Dermis blood vessel endothelial cell (primary cell): Measurements from ENCODE around the gene SATB2. TPM values are rescaled to one million over a fixed set of nuclear protein-coding genes. Genes with fewer than 3 reads are reported as not detected.

Source experiments
- DNase-seq: peaks from one replicate; pipeline ENCODE4 v3.0.0; 2010
- total RNA-seq: library from RNA; depleted of rRNA; stranded (reverse); fragments of >200 nt; gene quantifications from 2 replicates; pipeline ENCODE4 v1.2.3, GENCODE V29; 2014

SATB2 gene
- total RNA-seq, 1 donor from 2014 or later, result 0.85 TPM

DNA sequence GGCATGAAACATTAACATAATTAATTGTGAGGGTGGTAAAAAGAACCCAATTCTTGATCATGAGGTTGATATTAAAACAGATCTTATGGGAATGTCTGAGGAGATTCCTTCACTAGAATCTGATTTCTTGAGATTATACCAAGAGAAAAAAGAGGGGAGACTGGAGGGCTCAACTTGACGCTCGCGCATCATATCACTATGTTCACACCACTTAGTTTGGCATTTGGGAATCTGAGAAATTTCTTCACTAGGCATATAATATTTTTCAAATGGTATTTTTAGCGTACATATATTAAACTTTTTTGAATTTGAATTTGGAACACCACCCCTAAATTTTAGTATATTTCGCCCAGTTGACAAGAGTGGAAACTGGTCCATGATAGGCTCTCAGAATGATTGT is 140.1 kb downstream of the SATB2 start:
- DNase-seq, result no peak

DNA sequence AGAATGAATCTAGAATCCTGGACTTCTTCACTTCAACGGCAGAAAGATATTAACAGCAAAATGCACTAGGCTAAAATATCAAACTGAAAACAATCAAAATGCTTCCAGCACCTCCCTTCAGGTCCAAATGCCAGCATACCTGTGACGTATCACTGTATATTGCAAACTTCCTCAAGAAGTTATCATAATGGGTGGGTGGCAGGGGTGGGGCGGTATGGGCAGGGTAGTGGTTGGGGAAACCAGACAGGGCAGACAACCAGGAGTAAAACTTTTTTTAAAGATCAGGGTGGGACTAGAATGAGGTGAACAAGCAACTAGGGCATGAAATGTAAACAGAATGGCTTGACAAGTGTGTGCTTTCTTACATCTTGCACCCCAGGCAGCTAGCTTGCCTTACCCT is 140.9 kb downstream of the SATB2 start:
- no peak for DNase-seq

DNA sequence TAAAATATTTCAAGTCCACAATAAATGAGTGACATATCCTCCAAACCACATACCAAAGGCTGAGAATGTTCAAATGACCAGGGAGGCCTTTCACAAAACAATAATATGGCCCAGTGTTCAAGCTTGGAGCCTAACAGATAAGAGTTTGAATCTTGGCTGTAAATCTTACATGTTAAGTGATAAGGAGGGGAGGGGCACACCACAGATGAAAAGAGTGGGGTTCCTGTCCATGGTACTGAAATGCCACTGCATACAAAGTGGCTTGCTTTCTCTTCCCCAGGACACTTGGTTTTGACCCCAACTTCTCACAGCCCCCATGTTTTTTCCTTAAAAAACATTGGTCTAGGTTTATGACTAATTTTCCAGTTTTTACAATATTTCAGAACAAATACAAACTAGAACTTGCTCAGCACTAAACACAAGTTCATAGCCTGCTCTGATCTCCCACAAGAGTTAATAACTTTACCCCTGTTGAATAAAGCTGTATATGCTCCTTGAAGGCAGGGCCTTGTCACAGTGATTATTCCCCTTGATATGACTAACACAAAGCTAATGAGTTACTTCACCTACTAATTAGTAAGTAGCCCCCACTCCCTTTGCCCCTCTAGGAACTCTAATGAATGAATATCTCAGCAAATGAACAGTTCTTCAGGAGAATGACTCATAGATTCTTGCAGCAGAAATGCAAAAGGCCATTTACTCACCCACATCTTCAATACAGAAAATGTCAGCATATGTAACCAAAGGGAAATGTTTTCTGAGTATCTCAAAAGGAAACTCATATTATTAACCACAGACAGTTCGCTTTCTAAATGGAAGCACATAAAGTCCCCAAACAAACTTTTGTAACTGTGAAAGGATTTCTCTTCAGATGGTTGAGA is 142.2 kb downstream of the SATB2 start:
- DNase-seq, result peak; percentile 28

DNA sequence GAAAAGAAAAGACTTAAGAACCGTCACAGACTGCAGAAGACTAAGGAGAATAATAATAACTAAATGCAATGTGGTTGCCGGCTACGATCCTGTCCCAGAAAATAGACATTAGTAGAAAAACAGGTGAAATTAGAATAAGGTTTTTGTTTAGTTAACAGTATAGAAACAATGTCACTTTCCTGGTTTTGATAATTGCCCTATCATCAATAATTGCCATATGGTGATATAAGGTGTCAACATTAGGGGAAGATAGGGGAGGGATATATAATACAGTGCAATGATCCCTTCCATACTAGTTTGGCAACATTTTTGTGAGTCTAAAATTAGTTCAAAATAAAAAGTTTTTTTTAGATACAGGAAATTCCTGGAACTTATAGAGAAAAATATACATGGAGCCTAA is 144.8 kb downstream of the SATB2 start:
- no peak for DNase-seq

DNA sequence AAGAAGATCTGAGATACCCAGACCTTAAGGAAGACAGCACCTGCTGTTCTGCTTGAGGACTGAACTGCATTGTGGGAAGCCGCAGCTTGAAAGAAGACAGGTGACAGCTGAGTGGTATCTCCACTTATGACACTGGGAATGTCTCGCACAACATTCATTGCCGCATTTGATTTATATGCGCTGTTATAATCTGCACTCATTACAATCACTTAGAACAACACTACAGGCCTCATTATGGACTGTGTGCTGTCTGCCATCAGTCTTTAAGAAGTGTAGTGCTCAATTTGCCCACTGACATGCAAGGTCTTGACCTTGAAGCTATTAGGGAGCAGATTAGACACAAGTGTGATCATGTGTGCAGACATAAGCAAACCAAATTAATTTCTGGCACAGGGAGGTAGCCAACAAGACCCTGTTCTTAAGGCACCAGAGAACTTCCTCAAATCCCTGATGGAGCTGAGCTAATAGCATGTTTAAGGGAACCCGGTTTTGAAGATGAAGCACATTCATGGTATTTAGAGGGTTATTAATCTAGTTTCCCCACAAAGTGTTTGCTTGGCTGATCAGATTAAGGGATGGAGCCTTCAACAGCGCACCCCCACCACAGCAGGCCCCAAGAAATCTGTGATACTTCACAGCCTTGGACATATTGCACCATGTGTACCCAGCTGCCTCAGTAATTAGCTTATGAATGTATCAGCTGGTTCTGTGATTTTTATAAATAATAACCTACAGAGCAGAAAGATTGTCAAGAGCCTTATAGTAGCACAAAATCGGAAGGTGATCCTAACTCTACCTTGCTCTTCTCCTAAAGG is 146.8 kb downstream of the SATB2 start:
- DNase-seq, result no peak

DNA sequence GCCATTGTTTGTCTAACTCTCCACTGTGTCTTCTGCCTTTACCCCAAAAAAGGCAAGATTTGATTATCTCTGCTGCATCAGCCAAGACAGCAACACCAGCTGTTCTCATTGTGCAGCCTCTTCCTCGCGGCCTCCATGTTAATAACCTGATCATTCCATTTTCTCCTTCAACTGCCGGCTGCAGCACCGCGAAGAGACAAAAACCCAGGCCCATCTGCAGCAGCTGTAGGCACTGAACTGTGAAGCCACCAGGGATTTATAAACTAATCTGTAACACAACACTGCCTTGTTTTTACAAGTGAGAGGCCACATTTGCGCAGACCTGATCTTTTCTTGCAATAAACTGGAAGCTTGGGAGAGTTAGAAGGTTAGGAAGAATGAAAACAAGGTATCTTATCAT is 147.8 kb downstream of the SATB2 start:
- DNase-seq, result no peak

DNA sequence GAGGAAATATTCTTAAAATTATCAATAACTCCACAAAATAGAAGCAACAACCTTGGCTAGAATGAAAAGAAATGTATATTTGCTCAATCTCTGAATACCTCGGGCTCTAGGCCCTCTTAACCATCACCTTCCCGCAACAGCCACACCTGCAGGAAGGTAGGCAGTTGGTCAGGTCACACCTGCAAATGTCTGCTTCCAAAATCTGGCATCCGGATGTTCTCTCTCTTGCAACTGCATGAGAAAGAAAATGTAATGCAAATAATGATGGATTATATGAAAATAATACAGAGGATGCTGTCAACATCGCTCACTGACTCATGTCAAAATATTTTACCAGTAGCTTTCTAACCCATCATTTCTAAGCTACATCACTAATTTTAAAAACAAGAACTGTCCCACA is 148.3 kb downstream of the SATB2 start:
- DNase-seq, result no peak

DNA sequence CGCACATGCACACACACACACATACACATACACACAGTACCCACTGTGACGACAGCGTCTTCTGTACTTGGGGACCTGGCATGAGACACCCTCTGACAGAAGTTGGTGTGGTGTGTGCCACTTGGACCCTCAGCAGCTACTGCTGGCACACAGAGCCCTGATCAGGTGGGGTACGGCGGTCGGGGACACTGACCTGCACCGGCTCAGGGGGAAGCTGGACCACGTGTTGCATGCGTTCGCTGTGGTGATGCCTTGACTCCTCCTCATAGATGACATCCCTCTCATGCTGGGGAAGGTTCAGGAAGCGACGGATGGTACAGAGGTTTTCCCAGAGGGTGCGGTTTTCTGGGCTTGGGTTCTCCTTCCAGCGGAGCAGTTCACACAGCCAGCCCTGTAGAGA is 149.2 kb downstream of the SATB2 start:
- no peak for DNase-seq

DNA sequence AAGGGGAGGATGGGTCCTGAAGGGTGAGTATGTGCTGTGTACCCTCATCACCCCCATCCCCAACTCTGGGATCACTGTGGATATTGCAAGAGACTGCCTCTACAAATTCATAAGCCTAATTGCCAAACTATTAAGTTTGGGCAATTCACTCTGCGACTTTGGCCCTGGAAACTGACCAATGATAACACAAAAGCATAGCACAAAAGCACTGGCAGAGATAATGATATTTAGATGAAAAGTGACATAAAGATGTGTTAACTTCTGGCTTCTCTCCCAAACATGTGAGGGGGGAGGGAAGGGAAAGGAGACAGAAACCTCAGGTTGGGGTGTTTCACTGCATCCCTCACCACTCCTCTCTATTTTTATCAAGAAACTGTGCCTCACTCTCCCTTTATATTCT is 150.3 kb downstream of the SATB2 start:
- DNase-seq, result no peak

DNA sequence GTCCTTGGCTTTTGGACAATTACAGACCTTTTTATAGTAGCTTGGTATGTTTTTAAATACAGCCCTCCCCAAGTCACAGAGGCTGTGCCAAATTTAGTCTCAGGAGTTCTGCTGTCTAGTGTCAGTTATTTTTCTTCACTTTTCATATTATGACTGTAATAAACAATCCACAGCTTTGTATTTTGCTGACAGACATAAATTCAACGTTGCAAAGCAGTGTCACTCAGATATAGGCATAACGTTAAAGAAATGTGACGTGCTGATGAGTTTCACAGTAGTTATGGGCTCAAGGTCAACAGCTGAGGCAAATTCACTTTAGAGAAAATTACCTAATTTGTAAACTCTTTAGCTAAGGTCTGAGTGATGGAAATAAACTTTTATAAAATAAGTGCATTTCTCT is 151.6 kb downstream of the SATB2 start:
- no peak for DNase-seq

DNA sequence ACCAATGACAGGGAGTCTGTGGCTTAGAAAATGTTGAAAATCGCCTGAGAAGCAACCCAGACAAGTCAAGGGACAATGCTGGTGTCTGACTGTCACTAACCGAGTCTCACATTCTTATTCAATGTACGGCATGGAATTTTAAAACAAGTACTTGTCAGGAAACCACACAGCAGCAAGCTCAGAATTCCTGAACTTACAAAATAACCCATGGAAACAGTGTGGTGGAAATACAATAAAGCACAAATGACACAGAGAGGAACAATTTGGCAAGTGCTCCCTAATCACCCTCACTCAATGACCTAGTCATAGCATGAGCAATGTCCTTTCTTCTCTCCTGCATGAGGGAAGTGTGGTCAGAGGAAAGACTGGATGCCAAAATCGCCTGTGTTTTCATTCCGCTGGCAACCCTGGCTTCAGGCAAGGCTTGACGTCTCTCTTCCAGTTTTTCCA is 154.0 kb downstream of the SATB2 start:
- DNase-seq, result peak; percentile 78

DNA sequence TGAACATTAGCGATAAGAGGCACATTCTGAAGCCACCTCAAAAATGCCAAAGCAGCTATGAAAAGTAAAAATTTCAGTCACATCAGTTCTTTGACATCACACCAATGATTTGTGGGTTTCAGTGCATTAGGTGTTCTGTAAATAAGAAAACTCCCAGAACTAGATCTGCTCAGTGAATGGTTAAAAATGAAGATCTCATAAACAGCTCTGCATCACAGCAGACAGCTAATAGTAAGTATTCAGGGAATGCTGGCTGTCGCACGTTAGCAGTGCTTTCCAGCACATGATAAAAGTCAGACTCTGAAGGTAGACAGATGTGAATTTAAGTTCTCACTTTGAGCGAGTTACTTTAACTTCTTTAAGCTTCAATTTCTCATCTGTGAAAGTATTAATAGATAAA is 154.9 kb downstream of the SATB2 start:
- DNase-seq, result no peak

DNA sequence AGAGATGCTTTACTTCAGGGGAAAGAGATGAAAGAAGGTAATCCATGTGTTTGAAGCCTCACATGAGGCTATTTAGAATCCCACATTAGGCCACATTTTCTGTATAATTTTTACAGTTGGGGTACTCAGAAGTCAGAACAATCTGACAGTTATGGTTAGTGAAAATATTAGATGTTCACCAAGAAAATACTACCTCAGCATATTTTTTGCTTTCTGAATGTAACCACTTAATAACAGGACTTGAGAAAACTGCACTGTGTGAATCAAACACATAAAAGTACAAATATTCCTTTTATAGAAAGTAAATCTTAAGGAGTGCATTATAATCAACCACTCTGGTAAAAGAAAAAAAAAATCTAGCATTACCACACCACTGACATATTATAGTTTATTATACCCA is 169.3 kb downstream of the SATB2 start:
- DNase-seq, result no peak

DNA sequence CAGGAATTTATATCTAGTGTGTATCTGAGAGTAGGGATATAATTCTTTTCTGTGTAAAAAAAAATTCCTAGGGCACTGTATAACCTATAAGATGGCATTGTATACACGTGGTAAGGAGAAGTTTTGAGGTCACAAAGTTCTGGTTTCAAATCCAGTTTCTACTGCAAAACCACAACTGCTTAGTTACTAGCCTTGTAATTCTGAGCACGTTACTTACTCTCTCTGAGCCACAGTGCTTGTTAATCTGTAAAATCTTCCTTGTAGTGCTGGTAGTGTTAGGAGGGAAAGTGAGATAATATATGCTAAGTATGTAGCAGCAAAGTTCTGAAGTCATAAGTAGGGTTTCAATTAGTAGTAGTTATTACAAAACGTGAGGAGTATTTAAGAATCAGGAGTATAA is 175.4 kb downstream of the SATB2 start:
- no peak for DNase-seq

DNA sequence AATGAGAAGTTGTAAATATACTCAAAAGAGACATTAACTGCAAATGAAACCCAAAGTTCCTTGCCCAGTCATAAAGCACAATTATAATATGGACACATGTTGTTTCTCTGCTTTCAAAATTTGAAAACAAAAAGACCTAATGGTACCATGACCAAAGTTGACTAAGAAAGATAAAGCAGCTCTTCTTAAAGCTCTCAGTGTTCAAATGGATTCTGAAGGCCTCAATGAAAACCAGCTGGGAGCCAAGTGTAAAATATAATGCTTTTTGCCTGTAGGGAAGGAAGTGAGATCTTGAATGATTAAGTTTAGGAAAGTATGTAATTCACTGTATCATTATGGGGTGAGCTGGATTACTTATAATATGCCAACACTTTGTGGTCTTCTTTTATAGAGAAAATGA is 178.6 kb downstream of the SATB2 start:
- no peak for DNase-seq

DNA sequence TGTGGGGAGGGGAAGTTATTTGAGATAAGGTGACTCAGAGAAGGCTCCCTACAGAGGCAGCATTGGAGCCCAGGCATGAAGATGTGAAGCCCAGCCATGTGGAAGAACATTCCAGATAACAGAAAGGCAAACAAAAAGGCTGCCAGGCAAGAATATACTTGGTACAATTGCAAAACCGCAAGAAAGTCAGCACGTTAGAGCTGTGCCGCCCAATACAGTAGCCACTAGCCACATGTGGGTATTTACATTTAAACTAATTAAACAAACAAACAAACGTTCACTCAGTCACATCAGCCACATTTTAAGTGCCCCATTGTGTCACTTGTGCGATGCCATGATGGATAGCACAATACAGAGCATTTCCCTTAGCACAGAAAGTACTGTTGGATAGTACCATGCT is 179.6 kb downstream of the SATB2 start:
- no peak for DNase-seq

DNA sequence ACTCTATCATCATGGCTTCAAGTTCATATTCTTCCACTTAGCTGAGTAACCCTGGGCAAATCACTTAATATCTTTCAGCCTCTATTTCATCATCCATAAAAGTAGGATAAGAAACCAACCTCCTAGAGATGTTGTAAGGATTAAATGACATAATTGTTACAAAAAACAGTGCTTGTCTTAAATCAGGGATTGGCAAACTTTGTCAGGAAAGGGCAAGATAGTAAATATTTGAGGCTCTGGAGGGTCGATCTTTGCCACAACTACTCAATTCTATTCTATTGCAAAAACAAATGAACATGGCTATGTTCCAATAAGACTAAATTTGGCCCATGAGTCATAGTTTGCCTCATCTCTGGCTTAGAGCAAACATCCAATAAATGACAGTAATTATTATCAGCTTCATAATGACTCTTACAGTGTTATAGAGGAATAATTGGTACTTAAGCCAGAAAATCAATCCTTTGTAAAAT is 184.7 kb downstream of the SATB2 start:
- no peak for DNase-seq

DNA sequence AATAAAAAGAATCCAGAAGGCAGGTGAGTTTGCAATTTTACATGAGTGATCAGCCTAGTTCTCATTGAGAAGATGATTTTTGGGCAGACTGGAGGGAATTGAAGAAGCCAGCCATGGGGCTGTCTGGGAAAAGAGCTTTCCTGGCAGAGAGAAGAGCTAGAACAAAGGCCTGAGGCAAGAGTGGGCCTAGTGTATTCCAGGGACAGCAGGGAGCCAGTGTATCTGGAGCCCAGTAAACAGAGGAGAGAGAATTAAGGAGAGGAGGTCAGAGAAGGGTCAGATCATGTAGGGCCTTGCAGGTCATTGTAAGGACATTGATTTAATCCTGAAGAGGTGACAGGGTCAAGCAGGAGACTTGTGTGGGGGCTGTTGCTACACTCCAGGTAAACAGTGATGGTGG is 195.8 kb downstream of the SATB2 start:
- no peak for DNase-seq

DNA sequence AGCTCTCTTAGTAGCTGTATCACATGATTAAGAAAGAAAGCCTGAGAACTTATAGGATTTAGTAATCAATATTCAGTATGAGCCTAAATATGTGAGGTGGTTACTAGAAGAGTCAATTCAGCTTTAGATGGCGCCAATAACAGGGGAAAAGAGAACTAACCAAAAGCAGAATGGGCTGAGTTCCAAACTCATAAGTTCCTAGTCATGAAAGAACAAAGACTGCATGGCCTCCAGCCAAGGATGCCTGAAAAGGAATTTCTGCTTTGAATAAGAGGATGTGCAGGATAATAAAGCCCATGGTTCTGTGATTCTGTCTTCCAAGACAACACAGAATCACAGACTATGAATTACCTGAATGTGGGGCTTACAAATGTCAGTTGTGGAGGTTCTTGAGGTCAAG is 196.5 kb downstream of the SATB2 start:
- peak; percentile 34 for DNase-seq

DNA sequence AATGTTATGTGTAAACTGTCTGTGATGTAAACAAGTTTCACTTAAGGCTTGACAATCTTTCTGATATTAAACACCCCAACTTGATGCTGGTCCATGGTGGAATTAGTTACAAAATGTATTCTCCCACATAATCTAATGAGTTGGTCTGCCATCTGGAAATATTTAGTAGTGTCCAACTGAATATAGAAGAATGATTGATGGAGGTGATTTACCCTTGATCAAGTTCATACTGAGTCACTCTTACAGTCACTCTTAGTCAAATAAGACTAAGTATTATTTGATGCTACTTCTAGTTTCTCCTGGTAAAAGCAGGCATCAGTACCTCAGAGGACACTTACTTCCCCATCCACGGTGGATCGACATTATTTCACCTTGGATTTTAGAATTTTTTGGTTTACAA is 198.1 kb downstream of the SATB2 start:
- no peak for DNase-seq

DNA sequence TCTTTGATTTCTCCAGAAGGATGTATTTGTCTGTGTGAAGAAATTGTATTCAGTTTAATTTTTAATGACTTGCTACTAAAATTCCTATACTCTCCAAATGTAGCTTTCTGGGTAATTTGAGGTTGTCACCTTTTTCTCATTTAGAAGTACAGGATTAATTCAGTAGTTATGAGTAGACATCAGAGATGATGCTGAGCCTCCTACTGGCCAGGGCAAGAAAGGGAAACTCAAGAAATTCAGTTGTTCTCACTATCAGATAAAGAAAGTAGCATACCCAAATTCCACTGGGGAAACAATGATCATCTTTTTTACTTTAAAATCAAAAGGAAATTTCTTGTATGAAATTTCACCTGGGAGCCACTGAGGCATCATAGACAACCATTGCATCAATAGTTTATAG is 199.4 kb downstream of the SATB2 start:
- no peak for DNase-seq

DNA sequence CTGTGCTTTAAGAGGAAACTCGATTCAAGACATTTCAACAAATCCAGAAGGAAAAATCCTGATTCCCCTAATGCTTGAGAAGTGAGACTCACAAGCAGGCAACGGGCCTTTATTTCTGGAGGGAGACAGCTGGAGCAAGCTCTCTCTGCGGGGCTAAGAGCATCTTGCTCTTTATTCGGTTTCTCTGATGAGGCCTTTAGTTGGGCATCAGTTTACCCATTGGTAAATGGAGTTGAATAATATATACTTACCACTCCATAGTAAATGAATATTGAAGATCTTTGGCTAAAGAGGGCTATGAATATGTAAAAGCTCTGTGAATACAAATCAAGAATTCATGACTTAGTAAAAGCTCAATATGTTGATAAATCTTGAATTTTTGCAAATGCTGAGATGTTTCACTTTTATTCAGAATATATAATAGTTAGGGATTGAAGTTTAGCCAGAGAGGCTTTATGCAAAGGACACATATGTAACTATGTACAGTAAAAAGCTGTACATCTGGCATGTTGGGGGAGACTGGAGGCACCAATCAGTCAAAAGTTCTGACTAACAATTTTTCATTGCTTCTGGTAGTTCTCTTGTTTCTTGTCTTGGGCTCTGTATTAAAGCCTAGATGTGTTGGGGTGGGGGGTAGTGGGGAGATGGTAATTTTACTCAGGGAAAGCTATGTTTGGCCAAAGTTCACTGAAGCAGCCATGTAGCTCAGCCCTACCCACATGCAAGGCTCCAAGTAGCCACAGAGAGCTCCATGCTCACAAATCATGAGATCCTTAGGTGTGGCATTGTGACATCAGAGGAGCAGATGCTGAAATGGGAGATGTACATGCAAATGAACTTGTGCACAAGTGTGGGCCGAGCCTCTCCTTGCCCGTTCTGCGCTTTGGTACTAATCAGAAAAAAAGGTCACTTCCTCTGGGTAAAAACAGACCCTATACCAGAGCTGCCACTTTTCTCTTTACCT is 200.2 kb downstream of the SATB2 start:
- no peak for DNase-seq

DNA sequence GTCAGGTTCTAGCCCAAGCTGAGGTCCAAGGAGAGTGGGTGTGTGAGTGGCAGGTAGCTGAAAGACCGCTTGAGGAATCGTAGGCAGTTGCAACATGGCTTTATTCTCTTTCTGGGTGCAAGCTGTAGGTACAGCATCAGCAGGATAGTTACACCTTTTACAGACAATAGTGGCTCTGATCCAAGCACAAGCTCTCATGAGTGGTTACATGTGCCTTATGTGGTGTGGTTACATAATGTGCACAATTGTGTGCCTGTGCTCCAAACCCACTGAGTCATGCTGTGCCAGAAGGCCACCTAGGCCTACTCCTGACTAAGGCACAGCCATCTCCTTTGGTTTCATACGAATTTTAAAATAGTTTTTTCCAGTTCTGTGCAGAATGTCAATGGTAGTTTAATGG is 227.6 kb downstream of the SATB2 start:
- DNase-seq, result no peak
